Measurements from ENCODE around the gene ATP1A1.

ATP1A1 gene

GRCh38 chr1:116431870-116432500 is 58.9 kb downstream of the ATP1A1 start:
- no peaks in the 10 kb centered on the region for H3K36me3 ChIP-seq (ENCODE audit: low read depth)
- peaks cover 4% of the 10 kb centered on the region for H3K4me1 ChIP-seq (ENCODE audit: insufficient read depth, poor library complexity, severe bottlenecking)
- no peak overlapping the region for H3K4me3 ChIP-seq (ENCODE audit: severe bottlenecking)
- no peaks in the 10 kb centered on the region for H3K27me3 ChIP-seq (ENCODE audit: insufficient read depth, poor library complexity, severe bottlenecking)
- no peak overlapping the region for H3K27ac ChIP-seq (ENCODE audit: poor library complexity, severe bottlenecking)
- no peaks in the 10 kb centered on the region for H3K9me3 ChIP-seq (ENCODE audit: severe bottlenecking)
- ATAC-seq (ENCODE audit: low read depth) (no peak), DNase-seq (ENCODE audit: low spot score) (no peak)
- TF ChIP-seq CTCF (IDR thresholded peaks at IDR 0.05; ENCODE audit: poor library complexity, severe bottlenecking): no peak

- ATAC-seq (ENCODE audit: low read depth): no peak
- H3K9me3 ChIP-seq (ENCODE audit: severe bottlenecking): no peaks in the 10 kb centered on the region
- TF ChIP-seq CTCF (IDR thresholded peaks at IDR 0.05; ENCODE audit: poor library complexity, severe bottlenecking): no peak
- DNase-seq (ENCODE audit: low spot score): no peak
- H3K4me3 ChIP-seq (ENCODE audit: severe bottlenecking): no peak overlapping the region
- H3K4me1 ChIP-seq (ENCODE audit: insufficient read depth, poor library complexity, severe bottlenecking): peaks cover 4% of the 10 kb centered on the region
- no peaks in the 10 kb centered on the region for H3K36me3 ChIP-seq (ENCODE audit: low read depth)
- no peaks in the 10 kb centered on the region for H3K27me3 ChIP-seq (ENCODE audit: insufficient read depth, poor library complexity, severe bottlenecking)
- no peak overlapping the region for H3K27ac ChIP-seq (ENCODE audit: poor library complexity, severe bottlenecking)
Measured at GRCh38 chr1:116432655-116433265, 59.7 kb downstream of the ATP1A1 start.

GRCh38 chr1:116433275-116434257 is 60.5 kb downstream of the ATP1A1 start:
- Histone ChIP-seq H3K27ac (ENCODE audit: poor library complexity, severe bottlenecking) (no peak overlapping the region), H3K27me3 (ENCODE audit: insufficient read depth, poor library complexity, severe bottlenecking) (no peaks in the 10 kb centered on the region), H3K4me1 (ENCODE audit: insufficient read depth, poor library complexity, severe bottlenecking) (peaks cover 4% of the 10 kb centered on the region), H3K36me3 (ENCODE audit: low read depth) (no peaks in the 10 kb centered on the region), H3K9me3 (ENCODE audit: severe bottlenecking) (no peaks in the 10 kb centered on the region), H3K4me3 (ENCODE audit: severe bottlenecking) (no peak overlapping the region)
- peak; percentile 76 for ATAC-seq (ENCODE audit: low read depth)
- DNase-seq (ENCODE audit: low spot score): no peak
- no peak for TF ChIP-seq CTCF (IDR thresholded peaks at IDR 0.05; ENCODE audit: poor library complexity, severe bottlenecking)

- DNase-seq (ENCODE audit: low spot score) (no peak), ATAC-seq (ENCODE audit: low read depth) (no peak)
- H3K4me1 ChIP-seq (ENCODE audit: insufficient read depth, poor library complexity, severe bottlenecking): peaks cover 4% of the 10 kb centered on the region
- TF ChIP-seq CTCF (IDR thresholded peaks at IDR 0.05; ENCODE audit: poor library complexity, severe bottlenecking): no peak
- no peaks in the 10 kb centered on the region for H3K9me3 ChIP-seq (ENCODE audit: severe bottlenecking)
- no peak overlapping the region for H3K4me3 ChIP-seq (ENCODE audit: severe bottlenecking)
- no peak overlapping the region for H3K27ac ChIP-seq (ENCODE audit: poor library complexity, severe bottlenecking)
- H3K36me3 ChIP-seq (ENCODE audit: low read depth): no peaks in the 10 kb centered on the region
- H3K27me3 ChIP-seq (ENCODE audit: insufficient read depth, poor library complexity, severe bottlenecking): no peaks in the 10 kb centered on the region
Measured at GRCh38 chr1:116434849-116435248, 61.8 kb downstream of the ATP1A1 start.

All from RWPE2 (cell line).